Panc1 (cell line): Measurements from ENCODE around the gene IRX6.

Experiments used
- CTCF ChIP-seq: fragments of 450-650 bp; IDR thresholded peaks from 2 replicates; pipeline ENCODE4 v1.5.1; 2017; ENCODE audit warnings: mild to moderate bottlenecking
- POLR2AphosphoS5 ChIP-seq: IDR thresholded peaks from 2 replicates; pipeline ENCODE4 v1.6.1; 2012; ENCODE audit warnings: mild to moderate bottlenecking, low read depth, low read length, moderate library complexity
- REST ChIP-seq, 2 experiments: IDR thresholded peaks; 2 replicates each; pipeline ENCODE4 v1.6.1; 2011 to 2012; ENCODE audit warnings: low read depth in 2 of 2, control low read depth in 1 of 2, low read length in 1 of 2, mild to moderate bottlenecking in 1 of 2, moderate library complexity in 1 of 2; ENCODE audit not compliant: insufficient read depth in 1 of 2
- SIN3A ChIP-seq: IDR thresholded peaks from 2 replicates; pipeline ENCODE4 v1.6.1; 2012; ENCODE audit warnings: low read depth, mild to moderate bottlenecking, low read length, moderate library complexity, borderline replicate concordance; ENCODE audit not compliant: insufficient read depth
- TCF7L2 ChIP-seq: IDR thresholded peaks from 2 replicates; pipeline ENCODE4 v1.6.1; 2011; ENCODE audit warnings: mild to moderate bottlenecking, low read depth, low read length, inconsistent platforms

GRCh38 chr16:55331648-55332185, 7.7 kb downstream of the IRX6 start:
- TF ChIP-seq CTCF (no peak), REST (IDR thresholded peaks at IDR 0.05; ENCODE audit: insufficient read depth in 1 of 2, low read depth in 2 of 2, low read length in 1 of 2) (no peak), SIN3A (no peak), POLR2AphosphoS5 (no peak), TCF7L2 (no peak)
